Parathyroid adenoma (tissue), 2 donors: ENCODE data around the gene ZBTB39.
"Not testable (repeated sequence)": the region's sequence is repeated elsewhere in the genome, so short reads cannot be mapped to it uniquely, and the experiment has no call there.

Source experiments
- H2AFZ ChIP-seq: fragments of 300-600 bp; sonication (generic); one replicate; pipeline ENCODE4 v1.7.0; 2017; ENCODE audit warnings: antibody characterized with exemption, mild to moderate bottlenecking
- H3K27ac ChIP-seq: fragments of 300-600 bp; sonication (generic); one replicate; pipeline ENCODE4 v1.7.0; 2017
- H3K27me3 ChIP-seq: fragments of 300-600 bp; sonication (generic); one replicate; pipeline ENCODE4 v1.7.0; 2017; ENCODE audit warnings: low read length; ENCODE audit not compliant: control insufficient read depth, insufficient read depth
- H3K36me3 ChIP-seq: fragments of 300-600 bp; sonication (generic); one replicate; pipeline ENCODE4 v1.7.0; 2017; ENCODE audit warnings: low read length; ENCODE audit not compliant: control insufficient read depth, insufficient read depth
- H3K4me1 ChIP-seq: fragments of 300-600 bp; sonication (generic); one replicate; pipeline ENCODE4 v1.7.0; 2017; ENCODE audit warnings: control low read depth
- H3K4me2 ChIP-seq: fragments of 300-600 bp; sonication (generic); one replicate; pipeline ENCODE4 v1.7.0; 2017; ENCODE audit warnings: low read length
- H3K4me3 ChIP-seq: fragments of 300-600 bp; sonication (generic); one replicate; pipeline ENCODE4 v1.7.0; 2017; ENCODE audit warnings: low read depth, low read length
- H3K79me2 ChIP-seq: fragments of 300-600 bp; sonication (generic); one replicate; pipeline ENCODE4 v1.7.0; 2017; ENCODE audit warnings: control low read depth
- H3K9ac ChIP-seq: fragments of 300-600 bp; sonication (generic); one replicate; pipeline ENCODE4 v1.7.0; 2017; ENCODE audit warnings: mild to moderate bottlenecking
- H3K9me3 ChIP-seq: fragments of 300-600 bp; sonication (generic); one replicate; pipeline ENCODE4 v1.7.0; 2017; ENCODE audit warnings: low read length; ENCODE audit not compliant: control insufficient read depth
- CTCF ChIP-seq: fragments of 300-600 bp; sonication (generic); IDR thresholded peaks from one replicate; pipeline ENCODE4 v1.7.0; 2017; ENCODE audit warnings: antibody characterized with exemption, mild to moderate bottlenecking
- donor health status: primary hyperparathyroidism.

The ZBTB39 gene

GRCh38 chr12:57027805-57028153 lies 21.4 kb upstream of the ZBTB39 start:
- no peak overlapping the region for H3K27ac ChIP-seq
- H3K36me3 ChIP-seq: no peaks in the 10 kb centered on the region
- H3K4me3 ChIP-seq: no peak overlapping the region
- no peaks in the 10 kb centered on the region for H3K4me1 ChIP-seq
- no peaks in the 10 kb centered on the region for H3K9me3 ChIP-seq
- no peak overlapping the region for H3K9ac ChIP-seq
- no peaks in the 10 kb centered on the region for H3K79me2 ChIP-seq
- H3K27me3 ChIP-seq: no peaks in the 10 kb centered on the region
- no peak overlapping the region for H3K4me2 ChIP-seq
- H2AFZ ChIP-seq: no peak overlapping the region
- no peak for TF ChIP-seq CTCF

- Histone ChIP-seq H2AFZ (no peak overlapping the region), H3K36me3 (no peaks in the 10 kb centered on the region), H3K4me2 (no peak overlapping the region), H3K9me3 (no peaks in the 10 kb centered on the region), H3K4me1 (no peaks in the 10 kb centered on the region), H3K4me3 (no peak overlapping the region), H3K27ac (no peak overlapping the region), H3K79me2 (no peaks in the 10 kb centered on the region), H3K9ac (no peak overlapping the region), H3K27me3 (no peaks in the 10 kb centered on the region)
- no peak for TF ChIP-seq CTCF
Measured at GRCh38 chr12:57027011-57027804, 20.9 kb upstream of the ZBTB39 start.

- Histone ChIP-seq H3K9ac (no peak overlapping the region), H3K9me3 (no peaks in the 10 kb centered on the region), H3K4me1 (no peaks in the 10 kb centered on the region), H2AFZ (no peak overlapping the region), H3K79me2 (no peaks in the 10 kb centered on the region), H3K4me3 (no peak overlapping the region), H3K4me2 (no peak overlapping the region), H3K36me3 (no peaks in the 10 kb centered on the region), H3K27ac (no peak overlapping the region), H3K27me3 (no peaks in the 10 kb centered on the region)
- no peak for TF ChIP-seq CTCF
Measured at GRCh38 chr12:57025196-57025595, 18.9 kb upstream of the ZBTB39 start.

GRCh38 chr12:57022324-57022723 lies 16.0 kb upstream of the ZBTB39 start:
- H3K79me2 ChIP-seq, H3K4me2 ChIP-seq, H3K36me3 ChIP-seq, H2AFZ ChIP-seq, H3K9me3 ChIP-seq, H3K4me3 ChIP-seq, H3K27ac ChIP-seq, H3K4me1 ChIP-seq, H3K9ac ChIP-seq, H3K27me3 ChIP-seq: not testable (repeated sequence)

- Histone ChIP-seq H3K4me1 (no peaks in the 10 kb centered on the region), H3K27ac (no peak overlapping the region), H3K9ac (no peak overlapping the region), H3K27me3 (no peaks in the 10 kb centered on the region), H3K4me3 (no peak overlapping the region), H2AFZ (no peak overlapping the region), H3K36me3 (no peaks in the 10 kb centered on the region), H3K9me3 (no peaks in the 10 kb centered on the region), H3K79me2 (no peaks in the 10 kb centered on the region), H3K4me2 (no peak overlapping the region)
- no peak for TF ChIP-seq CTCF
Measured at GRCh38 chr12:57019983-57020719, 13.8 kb upstream of the ZBTB39 start.
